GM12874 (cell line): ENCODE results near the gene OLFM2.

Experiments used
- CTCF ChIP-seq: IDR thresholded peaks from 2 replicates; pipeline ENCODE4 v1.5.1; 2011; ENCODE audit warnings: low read depth, mild to moderate bottlenecking, control low read depth, low read length, moderate library complexity; ENCODE audit not compliant: insufficient read depth

The OLFM2 gene

GRCh38 chr19:9834307-9834725 lies 102.0 kb downstream of the OLFM2 start:
- TF ChIP-seq CTCF: no peak

GRCh38 chr19:9828551-9829063 lies 107.7 kb downstream of the OLFM2 start:
- no peak for TF ChIP-seq CTCF

GRCh38 chr19:9827289-9828238 lies 108.8 kb downstream of the OLFM2 start, which contains the start of gene UBL5:
TSS of gene UBL5 (plus strand) at chr19:9827918. CDS start at chr19:9828338, 420 bp downstream.
- TF ChIP-seq CTCF: no peak

GRCh38 chr19:9823816-9824215 lies 112.5 kb downstream of the OLFM2 start:
- no peak for TF ChIP-seq CTCF

GRCh38 chr19:9819596-9819909 lies 116.8 kb downstream of the OLFM2 start:
- TF ChIP-seq CTCF: no peak

GRCh38 chr19:9818734-9819595 lies 117.3 kb downstream of the OLFM2 start, which contains the start of gene FBXL12:
TSS of gene FBXL12 (minus strand) at chr19:9819079. CDS start at chr19:9818813, 266 bp downstream.
- TF ChIP-seq CTCF: no peak
